ENCODE results near the gene MAGI2.

- no peak for TF ChIP-seq CTCF (IDR thresholded peaks at IDR 0.05)
- TF ChIP-seq POLR2A (IDR thresholded peaks at IDR 0.05), result no peak
Observed at GRCh38 chr7:78521961-78522360, 931.5 kb downstream of the MAGI2 start.

Data from body of pancreas (tissue), 4 donors.